ENCODE data around the gene TEX261. TPM values are rescaled to one million over a fixed set of nuclear protein-coding genes. Genes with fewer than 3 reads are reported as not detected.

Gene TEX261
- total RNA-seq, 1 donor from 2014 or later: 71.3 TPM

- Histone ChIP-seq H3K4me1 (peaks cover 14% of the 10 kb centered on the region), H3K27ac (no peak overlapping the region), H3K9me3 (no peaks in the 10 kb centered on the region), H3K36me3 (peaks cover 73% of the 10 kb centered on the region), H3K4me3 (no peak overlapping the region), H3K27me3 (ENCODE audit: low read depth) (no peaks in the 10 kb centered on the region)
- ATAC-seq: no peak
- no peak for DNase-seq
- TF ChIP-seq CTCF (IDR thresholded peaks at IDR 0.05): no peak
- intact Hi-C loops (cut with DNase I): no loop called here
Measured at GRCh38 chr2:70988726-70989648, 5.7 kb downstream of the TEX261 start.

GRCh38 chr2:70988151-70988550 lies 6.5 kb downstream of the TEX261 start:
- Histone ChIP-seq H3K4me3 (no peak overlapping the region), H3K36me3 (peaks cover 74% of the 10 kb centered on the region), H3K27ac (no peak overlapping the region), H3K27me3 (ENCODE audit: low read depth) (no peaks in the 10 kb centered on the region), H3K9me3 (no peaks in the 10 kb centered on the region), H3K4me1 (peaks cover 6% of the 10 kb centered on the region)
- no peak for ATAC-seq
- DNase-seq: no peak
- intact Hi-C loops (cut with DNase I): no loop called here
- TF ChIP-seq CTCF (IDR thresholded peaks at IDR 0.05): no peak

- H3K9me3 ChIP-seq: no peaks in the 10 kb centered on the region
- H3K27me3 ChIP-seq (ENCODE audit: low read depth): no peaks in the 10 kb centered on the region
- no peak overlapping the region for H3K4me3 ChIP-seq
- intact Hi-C loops (cut with DNase I): no loop called here
- H3K4me1 ChIP-seq: no peaks in the 10 kb centered on the region
- no peak for DNase-seq
- no peak for ATAC-seq
- H3K27ac ChIP-seq: no peak overlapping the region
- no peak for TF ChIP-seq CTCF (IDR thresholded peaks at IDR 0.05)
- peaks cover 79% of the 10 kb centered on the region for H3K36me3 ChIP-seq
Measured at GRCh38 chr2:70987386-70987785, 7.3 kb downstream of the TEX261 start.

- Histone ChIP-seq H3K27ac (no peak overlapping the region), H3K4me1 (no peaks in the 10 kb centered on the region), H3K36me3 (peaks cover 71% of the 10 kb centered on the region), H3K4me3 (no peak overlapping the region), H3K27me3 (ENCODE audit: low read depth) (no peaks in the 10 kb centered on the region), H3K9me3 (no peaks in the 10 kb centered on the region)
- intact Hi-C loops (cut with DNase I): no loop called here
- ATAC-seq: no peak
- DNase-seq: no peak
- TF ChIP-seq CTCF (IDR thresholded peaks at IDR 0.05): no peak
Measured at GRCh38 chr2:70986499-70987189, 8.0 kb downstream of the TEX261 start.

- ATAC-seq: no peak
- H3K4me1 ChIP-seq: no peaks in the 10 kb centered on the region
- DNase-seq: no peak
- H3K4me3 ChIP-seq: no peak overlapping the region
- peaks cover 64% of the 10 kb centered on the region for H3K36me3 ChIP-seq
- H3K9me3 ChIP-seq: no peaks in the 10 kb centered on the region
- H3K27me3 ChIP-seq (ENCODE audit: low read depth): no peaks in the 10 kb centered on the region
- intact Hi-C loops (cut with DNase I): no loop called here
- no peak for TF ChIP-seq CTCF (IDR thresholded peaks at IDR 0.05)
- H3K27ac ChIP-seq: no peak overlapping the region
Measured at GRCh38 chr2:70985956-70986355, 8.7 kb downstream of the TEX261 start.
